ENCODE data around the gene IRF7. TPM values are rescaled to one million over a fixed set of nuclear protein-coding genes. Genes with fewer than 3 reads are reported as not detected.

Gene IRF7
- total and polyA plus RNA-seq, 2 donors from 2014 or later = 21.5 to 36.7 TPM

DNA sequence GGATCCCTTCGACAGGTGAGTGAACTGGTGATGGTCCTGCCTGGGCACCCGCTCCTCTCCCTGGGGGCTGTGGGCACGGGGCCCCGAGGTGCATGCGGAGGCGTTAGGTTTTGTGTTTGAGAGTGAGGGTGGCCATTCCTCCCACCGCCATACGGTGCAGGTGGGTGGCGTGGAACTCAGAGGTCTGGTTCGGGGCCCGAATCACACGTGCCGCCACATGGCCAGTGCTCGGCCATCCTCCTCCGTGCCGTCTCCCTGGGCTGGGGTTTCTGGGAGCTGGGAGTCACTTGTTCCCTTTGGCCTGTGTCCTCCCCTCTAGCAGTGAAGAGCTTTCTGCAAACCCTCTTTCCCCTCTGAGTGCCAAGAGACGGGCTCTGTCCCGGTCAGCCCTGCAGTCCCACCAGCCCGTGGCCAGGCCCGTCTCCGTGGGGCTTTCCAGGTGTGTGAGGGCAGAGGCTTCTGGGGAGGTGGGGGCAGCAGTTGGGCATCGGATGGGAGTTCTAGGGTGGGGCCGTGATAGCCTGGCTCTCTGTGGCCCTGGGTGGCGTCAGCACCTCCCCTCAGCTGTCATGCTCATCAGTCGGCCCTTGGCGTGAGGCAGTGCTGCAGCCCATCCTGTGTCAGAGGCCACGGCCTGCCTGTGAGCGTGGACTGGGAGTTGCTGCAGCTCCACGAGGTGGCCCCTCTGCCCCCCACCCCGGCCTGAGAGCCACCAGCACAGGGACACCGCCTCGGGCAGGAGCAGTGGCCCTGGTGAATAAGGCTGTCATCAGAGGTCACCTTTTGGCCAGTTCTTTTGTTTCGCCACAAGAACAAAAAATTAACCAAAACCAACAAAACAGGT is 10.2 kb downstream of the IRF7 start:
- H3K9ac ChIP-seq (ENCODE audit: low read length in 3 of 3) = no peak overlapping the region
- TF ChIP-seq, protein P1, sequence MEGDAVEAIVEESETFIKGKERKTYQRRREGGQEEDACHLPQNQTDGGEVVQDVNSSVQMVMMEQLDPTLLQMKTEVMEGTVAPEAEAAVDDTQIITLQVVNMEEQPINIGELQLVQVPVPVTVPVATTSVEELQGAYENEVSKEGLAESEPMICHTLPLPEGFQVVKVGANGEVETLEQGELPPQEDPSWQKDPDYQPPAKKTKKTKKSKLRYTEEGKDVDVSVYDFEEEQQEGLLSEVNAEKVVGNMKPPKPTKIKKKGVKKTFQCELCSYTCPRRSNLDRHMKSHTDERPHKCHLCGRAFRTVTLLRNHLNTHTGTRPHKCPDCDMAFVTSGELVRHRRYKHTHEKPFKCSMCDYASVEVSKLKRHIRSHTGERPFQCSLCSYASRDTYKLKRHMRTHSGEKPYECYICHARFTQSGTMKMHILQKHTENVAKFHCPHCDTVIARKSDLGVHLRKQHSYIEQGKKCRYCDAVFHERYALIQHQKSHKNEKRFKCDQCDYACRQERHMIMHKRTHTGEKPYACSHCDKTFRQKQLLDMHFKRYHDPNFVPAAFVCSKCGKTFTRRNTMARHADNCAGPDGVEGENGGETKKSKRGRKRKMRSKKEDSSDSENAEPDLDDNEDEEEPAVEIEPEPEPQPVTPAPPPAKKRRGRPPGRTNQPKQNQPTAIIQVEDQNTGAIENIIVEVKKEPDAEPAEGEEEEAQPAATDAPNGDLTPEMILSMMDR (IDR thresholded peaks at IDR 0.05; ENCODE audit: borderline replicate concordance, extremely low read depth, insufficient read depth) = no peak
- H3K9me3 ChIP-seq (ENCODE audit: control insufficient read depth in 2 of 3, insufficient read depth in 1 of 3, low read length in 3 of 3) = no peaks in the 10 kb centered on the region
- DNase-seq = peak in 1 of 5 donors; percentile 73
- H3K4me3 ChIP-seq (ENCODE audit: low read length in 3 of 3) = no peak overlapping the region
- H3K27me3 ChIP-seq (ENCODE audit: control insufficient read depth, insufficient read depth, low read length) = no peaks in the 10 kb centered on the region
- H3K36me3 ChIP-seq (ENCODE audit: control insufficient read depth in 2 of 3, insufficient read depth in 3 of 3, low read length in 3 of 3) = peaks cover 2 to 48% (median 21%) of the 10 kb centered on the region in 3 donors
- intact Hi-C loops (cut with DNase I) = no loop called here
- H3K4me1 ChIP-seq (ENCODE audit: control insufficient read depth in 2 of 3, insufficient read depth in 2 of 3, low read depth in 1 of 3, low read length in 3 of 3) = peaks cover 0 to 2% (median 0%) of the 10 kb centered on the region in 3 donors
- no peak for FAIRE-seq
- H3K27ac ChIP-seq (ENCODE audit: low read depth in 2 of 2, low read length in 2 of 2) = no peak overlapping the region

GRCh38 chr11:603154-603553 is 12.6 kb downstream of the IRF7 start:
- Histone ChIP-seq H3K4me1 (ENCODE audit: control insufficient read depth in 2 of 3, insufficient read depth in 2 of 3, low read depth in 1 of 3, low read length in 3 of 3) (peaks cover 0 to 2% (median 0%) of the 10 kb centered on the region in 3 donors), H3K9me3 (ENCODE audit: control insufficient read depth in 2 of 3, insufficient read depth in 1 of 3, low read length in 3 of 3) (no peaks in the 10 kb centered on the region), H3K27ac (ENCODE audit: low read depth in 2 of 2, low read length in 2 of 2) (no peak overlapping the region), H3K4me3 (ENCODE audit: low read length in 3 of 3) (no peak overlapping the region), H3K36me3 (ENCODE audit: control insufficient read depth in 2 of 3, insufficient read depth in 3 of 3, low read length in 3 of 3) (peaks cover 2 to 51% (median 25%) of the 10 kb centered on the region in 3 donors), H3K9ac (ENCODE audit: low read length in 3 of 3) (no peak overlapping the region), H3K27me3 (ENCODE audit: control insufficient read depth, insufficient read depth, low read length) (no peaks in the 10 kb centered on the region)
- FAIRE-seq (no peak), DNase-seq (no peak)
- intact Hi-C loops (cut with DNase I) = no loop called here
- TF ChIP-seq, protein P1 (IDR thresholded peaks at IDR 0.05; ENCODE audit: borderline replicate concordance, extremely low read depth, insufficient read depth) = no peak

- TF ChIP-seq, protein P1 (IDR thresholded peaks at IDR 0.05; ENCODE audit: borderline replicate concordance, extremely low read depth, insufficient read depth) = no peak
- Histone ChIP-seq H3K4me3 (ENCODE audit: low read length in 3 of 3) (no peak overlapping the region), H3K9ac (ENCODE audit: low read length in 3 of 3) (no peak overlapping the region), H3K4me1 (ENCODE audit: control insufficient read depth in 2 of 3, insufficient read depth in 2 of 3, low read depth in 1 of 3, low read length in 3 of 3) (no peaks in the 10 kb centered on the region), H3K9me3 (ENCODE audit: control insufficient read depth in 2 of 3, insufficient read depth in 1 of 3, low read length in 3 of 3) (no peaks in the 10 kb centered on the region), H3K36me3 (ENCODE audit: control insufficient read depth in 2 of 3, insufficient read depth in 3 of 3, low read length in 3 of 3) (peaks cover 2 to 44% (median 24%) of the 10 kb centered on the region in 3 donors), H3K27ac (ENCODE audit: low read depth in 2 of 2, low read length in 2 of 2) (no peak overlapping the region), H3K27me3 (ENCODE audit: control insufficient read depth, insufficient read depth, low read length) (no peaks in the 10 kb centered on the region)
- intact Hi-C loops (cut with DNase I) = no loop called here
- DNase-seq = no peak
- FAIRE-seq = no peak
Observed at GRCh38 chr11:601573-602245, 14.0 kb downstream of the IRF7 start.

Data from kidney (tissue), 14 donors.